Spleen (tissue), 11 donors: ENCODE results near the gene PRDX1. TPM values are rescaled to one million over a fixed set of nuclear protein-coding genes. Genes with fewer than 3 reads are reported as not detected.
A peak's percentile ranks its signal among the peaks of the same experiment; 100 is the strongest.

ENCODE experiments used
- DNase-seq: peaks from one replicate; pipeline ENCODE4 v3.0.0-alpha.2; 2020
- H3K27ac ChIP-seq, 8 donors: fragments of 200-600 bp; sonication (generic) in 7 of 8; 1 replicate in 4 of 8; 2 replicates in 4 of 8; pipeline versions ENCODE4 v1.5.0 to v1.8.0; 2016 to 2021; ENCODE audit warnings: inconsistent platforms in 4 of 8, mild to moderate bottlenecking in 4 of 8, moderate library complexity in 1 of 8
- H3K27me3 ChIP-seq, 7 donors: fragments of 200-600 bp; sonication (generic) in 6 of 7; replicated peaks in 1 of 7; 1 replicate in 4 of 7; 2 replicates in 3 of 7; pipeline versions ENCODE4 v1.5.0 to v1.8.0; 2016 to 2021; ENCODE audit warnings: inconsistent platforms in 3 of 7, mild to moderate bottlenecking in 1 of 7
- H3K36me3 ChIP-seq, 6 donors: fragments of 200-600 bp; sonication (generic) in 5 of 6; 1 replicate in 4 of 6; 2 replicates in 2 of 6; pipeline versions ENCODE4 v1.5.0 to v1.8.0; 2016 to 2021; ENCODE audit warnings: inconsistent platforms in 2 of 6
- H3K4me1 ChIP-seq, 6 donors: fragments of 200-600 bp; sonication (generic) in 5 of 6; 1 replicate in 3 of 6; 2 replicates in 3 of 6; pipeline versions ENCODE4 v1.5.0 to v1.8.0; 2016 to 2021; ENCODE audit warnings: inconsistent platforms in 3 of 6
- H3K4me3 ChIP-seq, 8 donors: fragments of 200-600 bp; sonication (generic) in 7 of 8; 1 replicate in 4 of 8; 2 replicates in 4 of 8; pipeline versions ENCODE4 v1.5.0 to v1.8.0; 2016 to 2021; ENCODE audit warnings: inconsistent platforms in 4 of 8, mild to moderate bottlenecking in 4 of 8, moderate library complexity in 2 of 8
- H3K9me3 ChIP-seq, 8 donors: fragments of 200-600 bp; sonication (generic) in 7 of 8; 1 replicate in 4 of 8; 2 replicates in 4 of 8; pipeline versions ENCODE4 v1.5.0 to v1.8.0; 2016 to 2021; ENCODE audit warnings: inconsistent platforms in 4 of 8
- CTCF ChIP-seq, 11 experiments: fragments of 200-600 bp in 7 of 11; fragments of 450-650 bp in 4 of 11; sonication (generic) in 4 of 11; IDR thresholded peaks in 8 of 11; conservative IDR thresholded peaks in 3 of 11; 1 replicate in 7 of 11; 2 replicates in 4 of 11; pipeline versions ENCODE4 v1.4.0 to v1.8.0; 2016 to 2021; ENCODE audit warnings: antibody characterized with exemption in 11 of 11, inconsistent platforms in 4 of 11, mild to moderate bottlenecking in 1 of 11
- POLR2A ChIP-seq, 3 donors: fragments of 450-650 bp; IDR thresholded peaks; one replicate each; pipeline ENCODE4 v1.5.1; 2017; ENCODE audit warnings: antibody characterized with exemption in 3 of 3, mild to moderate bottlenecking in 1 of 3
- POLR2AphosphoS5 ChIP-seq, 3 donors: sonication (generic); formaldehyde crosslinking; IDR thresholded peaks; one replicate each; pipeline ENCODE4 v1.5.1; 2017; ENCODE audit warnings: antibody characterized with exemption in 3 of 3
- WGBS, 5 donors: extraction: QIAGEN DNeasy Blood & Tissue Kit in 3 of 5; methylation state at CpG; one replicate each; pipeline versions ENCODE4 v1.1.5 to v1.1.7; 2013 to 2018; 5-methylcytosine and 5-hydroxymethylcytosine counted together
- intact Hi-C: fragments of 100-400 bp; cut with DNase I; formaldehyde crosslinking; loops from one replicate; pipeline ENCODE4 v1.15.0; 2023; ENCODE audit warnings: low total_unique reads
- polyA plus RNA-seq, 3 donors: library from polyadenylated mRNA; stranded (reverse); fragments of 200-250 nt; gene quantifications; one replicate each; pipeline ENCODE4 v1.2.1, GENCODE V29; 2013
- total RNA-seq, 7 donors: library from RNA; depleted of rRNA in 3 of 7; stranded (reverse); fragments of >200 nt in 3 of 7; fragmentation: NEBNext Ultra II Directional in 4 of 7; extraction: Animal tissue kit (Norgen Biotek cat#: 25700) in 4 of 7; gene quantifications; one replicate each; pipeline versions ENCODE4 v1.1.0 to v1.2.1, GENCODE V29; 2016 to 2021
- donor health status: healthy with polysubstance abuse.
- donor health status: DM: no; HTN: no; CAD: no; lungs with moderate emphysema.
- donor health status: DM: no; HTN: no; CAD: no.
- donor health status: Bipolar disorder and iron deficiency.
- donor health status: healthy.
- donor health status: DM: no; HTN: no; CAD: no.
- donor health status: DM: yes; HTN: yes; CAD: no.

The PRDX1 gene
- total and polyA plus RNA-seq, 10 donors: 156 to 457 (median 247) TPM

- no peak for TF ChIP-seq CTCF (IDR thresholded peaks at IDR 0.05 in 8 of 11, conservative IDR thresholded peaks at IDR 0.05 in 3 of 11)
- TF ChIP-seq POLR2A (IDR thresholded peaks at IDR 0.05): no peak
- no peak for TF ChIP-seq POLR2AphosphoS5 (IDR thresholded peaks at IDR 0.05)
- DNase-seq: no peak
- Histone ChIP-seq H3K27ac (peak overlapping the region in 5 of 8 donors; percentile 43 to 94 (median 91)), H3K27me3 (no peaks in the 10 kb centered on the region), H3K4me3 (peak overlapping the region; percentile 69 to 94 (median 86)), H3K9me3 (no peaks in the 10 kb centered on the region), H3K36me3 (peaks cover 0 to 42% (median 10%) of the 10 kb centered on the region in 6 donors), H3K4me1 (peaks cover 13 to 36% (median 26%) of the 10 kb centered on the region in 6 donors)
- intact Hi-C loops: no loop called here
- WGBS, 5 donors: 0 to 19% (median 14%) methylated on average over 3 of the region's 3 CpGs
These were observed 30.0 kb upstream of the PRDX1 start for GRCh38 chr1:45551684-45552083.

- Histone ChIP-seq H3K9me3 (no peaks in the 10 kb centered on the region), H3K27ac (peak within 1 kb of the TSS; percentile 43 to 94 (median 91)), H3K27me3 (no peaks in the 10 kb centered on the region), H3K4me1 (peaks cover 13 to 41% (median 29%) of the 10 kb centered on the region in 6 donors), H3K36me3 (peaks cover 0 to 32% (median 5%) of the 10 kb centered on the region in 6 donors), H3K4me3 (peak within 1 kb of the TSS; percentile 69 to 94 (median 86))
- intact Hi-C loops: no loop called here
- TF ChIP-seq CTCF (IDR thresholded peaks at IDR 0.05 in 8 of 11, conservative IDR thresholded peaks at IDR 0.05 in 3 of 11) (peak in 4 of 11 experiments; percentile 14 to 52 (median 26)), POLR2A (IDR thresholded peaks at IDR 0.05) (no peak), POLR2AphosphoS5 (IDR thresholded peaks at IDR 0.05) (peak; percentile 85 to 91 (median 90))
- peak; percentile 98 for DNase-seq
- WGBS, 5 donors: 2 to 3% (median 2%) methylated on average over 42 to 47 of the region's 47 CpGs
These were observed 29.0 kb upstream of the PRDX1 start, which contains the start of gene AKR1A1 for GRCh38 chr1:45550401-45551351. AKR1A1 (plus strand) TSS chr1:45550826; CDS start chr1:45561795, 10,969 bp downstream.

GRCh38 chr1:45545553-45546310, 24.0 kb upstream of the PRDX1 start:
- no peak for DNase-seq
- no peaks in the 10 kb centered on the region for H3K27me3 ChIP-seq
- no peak overlapping the region for H3K4me3 ChIP-seq
- TF ChIP-seq POLR2AphosphoS5 (IDR thresholded peaks at IDR 0.05) (no peak), CTCF (IDR thresholded peaks at IDR 0.05 in 8 of 11, conservative IDR thresholded peaks at IDR 0.05 in 3 of 11) (no peak), POLR2A (IDR thresholded peaks at IDR 0.05) (no peak)
- peak overlapping the region in 4 of 8 donors; percentile 29 to 83 (median 62) for H3K27ac ChIP-seq
- H3K4me1 ChIP-seq: peaks cover 29 to 59% (median 44%) of the 10 kb centered on the region in 6 donors
- H3K9me3 ChIP-seq: no peaks in the 10 kb centered on the region
- H3K36me3 ChIP-seq: no peaks in the 10 kb centered on the region
- 76 to 89% (median 85%) methylated on average over 7 of the region's 7 CpGs for WGBS, 5 donors
- intact Hi-C loops: no loop called here
